HG03378 (cell line): ENCODE data around the gene ABHD16B.
A peak's percentile ranks its signal among the peaks of the same experiment; 100 is the strongest.
"Not testable (repeated sequence)": the region's sequence is repeated elsewhere in the genome, so short reads cannot be mapped to it uniquely, and the experiment has no call there.

Source experiments
- ATAC-seq: cut with Tn5 transposase; IDR thresholded peaks from one replicate; pipeline ENCODE4 v1.9.1; 2021; ENCODE audit warnings: mild to moderate bottlenecking, moderate library complexity; ENCODE audit not compliant: unreplicated experiment

ABHD16B gene

GRCh38 chr20:63854069-63854765 lies 7.1 kb upstream of the ABHD16B start:
- ATAC-seq, result no peak

- no peak for ATAC-seq
Measured at GRCh38 chr20:63854766-63855362, 6.4 kb upstream of the ABHD16B start.

GRCh38 chr20:63855363-63856097 lies 5.8 kb upstream of the ABHD16B start:
- ATAC-seq, result no peak

DNA sequence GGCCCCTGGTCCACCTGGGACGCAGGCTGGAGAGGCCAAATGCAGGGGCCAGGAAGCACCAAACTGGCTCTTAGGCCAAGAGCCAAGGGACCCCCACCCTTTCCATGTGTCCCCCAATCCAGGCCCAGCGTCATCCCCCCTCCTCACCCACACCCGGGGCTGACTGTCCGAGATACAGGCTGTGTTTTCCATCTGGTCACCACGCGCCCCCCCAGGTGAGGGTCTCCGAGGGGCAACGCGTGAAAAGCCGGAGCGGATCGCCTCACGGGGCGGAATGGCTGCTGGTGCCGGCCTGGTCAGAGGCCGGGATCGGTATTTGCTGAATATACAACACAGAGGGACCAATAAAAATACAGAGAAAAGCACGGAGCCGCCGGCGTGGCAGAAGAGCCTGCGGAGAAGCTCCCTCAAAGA lies 5.2 kb upstream of the ABHD16B start:
- ATAC-seq, result no peak

DNA sequence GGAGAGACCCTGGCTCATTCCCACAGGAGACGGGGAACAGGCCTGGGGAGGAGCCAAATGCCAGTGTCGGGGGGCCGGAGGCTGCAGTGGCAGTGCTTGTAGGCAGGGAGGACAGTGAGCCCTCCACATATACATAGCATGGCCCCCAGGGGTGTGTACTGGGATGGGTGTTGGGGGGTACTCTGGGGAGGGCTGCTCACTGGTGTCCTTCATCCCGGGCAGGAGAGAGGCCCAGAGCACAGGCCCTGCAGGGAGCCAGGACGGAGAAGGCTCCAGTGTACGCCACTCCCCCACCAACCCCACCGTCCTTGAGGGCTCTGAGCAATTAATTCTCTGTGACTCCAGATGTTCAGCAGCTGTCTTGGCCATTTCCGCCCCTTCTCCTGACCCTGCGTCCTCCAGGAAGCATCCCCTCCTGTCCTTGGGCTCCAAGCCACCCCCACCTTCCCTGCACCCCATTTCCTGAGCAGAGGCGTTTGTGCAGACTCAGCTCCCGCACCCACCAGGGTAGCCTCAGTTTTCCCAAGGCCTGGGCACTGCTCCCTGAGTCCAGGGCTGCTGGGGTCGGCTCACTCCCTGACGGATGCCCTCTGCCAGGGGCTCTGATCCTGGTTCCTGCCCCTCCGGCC lies 3.4 kb upstream of the ABHD16B start:
- no peak for ATAC-seq

- ATAC-seq, result no peak
Measured at GRCh38 chr20:63858393-63859165, 2.7 kb upstream of the ABHD16B start.

- ATAC-seq, result no peak
Measured at GRCh38 chr20:63859166-63859699, 2.1 kb upstream of the ABHD16B start.

- ATAC-seq, result no peak
Measured at GRCh38 chr20:63860325-63861051, 810 bp upstream of the ABHD16B start.

DNA sequence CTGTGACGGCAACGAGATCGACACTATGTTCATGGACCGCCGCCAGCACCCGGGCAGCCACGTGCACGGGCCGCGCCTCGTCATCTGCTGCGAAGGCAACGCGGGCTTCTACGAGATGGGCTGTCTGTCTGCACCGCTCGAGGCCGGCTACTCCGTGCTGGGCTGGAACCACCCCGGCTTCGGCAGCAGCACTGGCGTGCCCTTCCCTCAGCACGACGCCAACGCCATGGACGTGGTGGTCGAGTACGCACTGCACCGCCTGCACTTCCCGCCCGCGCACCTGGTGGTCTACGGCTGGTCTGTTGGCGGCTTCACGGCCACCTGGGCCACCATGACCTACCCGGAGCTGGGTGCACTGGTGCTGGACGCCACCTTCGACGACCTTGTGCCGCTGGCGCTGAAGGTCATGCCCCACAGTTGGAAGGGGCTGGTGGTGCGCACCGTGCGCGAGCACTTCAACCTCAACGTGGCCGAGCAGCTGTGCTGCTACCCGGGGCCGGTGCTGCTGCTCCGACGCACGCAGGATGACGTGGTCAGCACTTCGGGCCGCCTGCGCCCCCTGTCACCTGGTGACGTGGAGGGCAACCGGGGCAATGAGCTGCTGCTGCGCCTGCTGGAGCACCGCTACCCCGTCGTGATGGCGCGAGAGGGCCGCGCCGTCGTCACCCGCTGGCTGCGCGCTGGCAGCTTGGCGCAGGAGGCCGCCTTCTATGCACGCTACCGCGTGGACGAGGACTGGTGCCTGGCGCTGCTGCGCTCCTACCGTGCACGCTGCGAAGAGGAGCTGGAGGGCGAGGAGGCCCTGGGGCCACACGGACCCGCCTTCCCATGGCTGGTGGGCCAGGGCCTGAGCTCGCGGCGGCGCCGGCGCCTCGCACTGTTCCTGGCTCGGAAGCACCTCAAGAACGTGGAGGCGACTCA lies 943 bp downstream of the ABHD16B start:
- ATAC-seq, result no peak

GRCh38 chr20:63863021-63863797 lies 1.9 kb downstream of the ABHD16B start:
- no peak for ATAC-seq

GRCh38 chr20:63863798-63864544 lies 2.7 kb downstream of the ABHD16B start:
- ATAC-seq, result peak; percentile 52

DNA sequence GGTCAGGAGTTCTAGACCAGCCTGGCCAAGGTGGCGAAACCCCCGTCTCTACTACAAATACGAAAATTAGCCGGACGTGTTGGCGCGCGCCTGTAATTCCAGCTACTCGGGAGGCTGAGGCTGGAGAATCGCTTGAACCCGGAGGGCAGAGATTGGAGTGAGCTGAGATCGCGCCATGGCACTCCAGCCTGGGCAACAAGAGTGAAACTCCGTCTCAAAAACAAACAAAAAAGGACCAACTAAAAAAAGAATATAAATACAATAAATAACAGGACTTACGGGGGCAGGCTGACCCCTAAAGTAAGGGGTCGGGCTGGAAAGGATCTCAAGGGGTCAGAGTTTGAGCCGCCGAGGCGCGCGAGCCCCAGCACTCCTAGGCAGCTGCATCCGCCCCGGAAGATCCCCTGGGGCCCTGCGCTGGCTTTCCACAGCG lies 3.3 kb downstream of the ABHD16B start:
- no peak for ATAC-seq

DNA sequence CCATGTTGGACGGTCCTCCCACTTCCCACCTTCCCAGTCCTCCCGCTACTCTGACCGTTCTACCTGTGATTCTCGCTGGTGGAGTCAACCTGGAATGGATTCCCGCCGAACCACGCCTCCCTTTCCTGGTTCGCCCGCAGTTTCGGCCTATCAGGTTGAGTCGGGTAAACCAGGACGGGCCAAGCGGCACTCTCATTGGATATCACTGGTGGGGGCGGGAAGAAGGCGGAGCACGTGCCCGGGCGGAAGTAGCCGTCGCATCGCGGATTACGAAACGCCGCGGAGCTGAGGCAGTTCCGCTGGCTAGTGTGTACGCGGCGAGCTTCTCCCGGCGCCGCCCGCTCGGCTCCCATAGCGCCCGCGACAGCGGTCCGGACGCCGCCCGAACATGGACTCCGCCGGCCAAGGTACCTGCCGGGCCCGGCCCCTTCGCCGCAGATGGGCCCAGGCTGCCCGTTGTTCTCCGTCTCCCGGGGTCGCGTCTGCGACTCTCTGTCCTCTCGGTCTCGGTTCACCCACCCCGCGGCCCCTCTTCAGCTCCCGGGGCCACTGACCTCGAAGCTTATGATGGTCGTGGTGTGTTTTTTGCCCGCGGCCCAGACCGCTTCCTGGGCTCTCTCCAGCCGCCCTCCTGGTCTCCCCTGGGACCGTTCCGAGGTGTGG lies 3.8 kb downstream of the ABHD16B start, which contains the start of gene TPD52L2:
Gene TPD52L2, plus strand, starts transcription at position 293 of the 663 bp plus-strand sequence. Its CDS starts 96 bp downstream, at position 389.
- ATAC-seq, result peak; percentile 75

DNA sequence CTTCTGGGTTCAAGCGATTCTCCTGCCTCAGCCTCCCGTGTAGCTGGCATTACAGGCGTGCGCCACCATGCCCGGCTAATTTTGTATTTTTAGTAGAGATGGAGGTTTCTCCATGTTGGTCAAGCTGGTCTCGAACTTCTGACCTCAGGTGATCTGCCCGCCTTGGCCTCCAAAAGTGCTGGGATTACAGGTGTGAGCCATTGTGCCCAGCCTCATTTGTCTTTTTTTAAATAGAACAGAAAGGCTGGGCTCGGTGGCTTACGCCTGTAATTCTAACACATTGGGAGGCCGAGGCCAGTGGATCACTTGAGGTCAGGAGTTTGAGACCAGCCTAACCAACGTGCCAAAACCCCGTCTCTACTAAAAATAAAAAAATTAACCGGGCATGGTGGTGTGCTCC lies 5.7 kb downstream of the ABHD16B start:
- ATAC-seq, result not testable (repeated sequence)

GRCh38 chr20:63868264-63868663 lies 7.0 kb downstream of the ABHD16B start:
- no peak for ATAC-seq

- ATAC-seq, result no peak
Measured at GRCh38 chr20:63873477-63873971, 12.2 kb downstream of the ABHD16B start.
